ENCODE measurements around the gene PPP1R14C.

Gene PPP1R14C

DNA sequence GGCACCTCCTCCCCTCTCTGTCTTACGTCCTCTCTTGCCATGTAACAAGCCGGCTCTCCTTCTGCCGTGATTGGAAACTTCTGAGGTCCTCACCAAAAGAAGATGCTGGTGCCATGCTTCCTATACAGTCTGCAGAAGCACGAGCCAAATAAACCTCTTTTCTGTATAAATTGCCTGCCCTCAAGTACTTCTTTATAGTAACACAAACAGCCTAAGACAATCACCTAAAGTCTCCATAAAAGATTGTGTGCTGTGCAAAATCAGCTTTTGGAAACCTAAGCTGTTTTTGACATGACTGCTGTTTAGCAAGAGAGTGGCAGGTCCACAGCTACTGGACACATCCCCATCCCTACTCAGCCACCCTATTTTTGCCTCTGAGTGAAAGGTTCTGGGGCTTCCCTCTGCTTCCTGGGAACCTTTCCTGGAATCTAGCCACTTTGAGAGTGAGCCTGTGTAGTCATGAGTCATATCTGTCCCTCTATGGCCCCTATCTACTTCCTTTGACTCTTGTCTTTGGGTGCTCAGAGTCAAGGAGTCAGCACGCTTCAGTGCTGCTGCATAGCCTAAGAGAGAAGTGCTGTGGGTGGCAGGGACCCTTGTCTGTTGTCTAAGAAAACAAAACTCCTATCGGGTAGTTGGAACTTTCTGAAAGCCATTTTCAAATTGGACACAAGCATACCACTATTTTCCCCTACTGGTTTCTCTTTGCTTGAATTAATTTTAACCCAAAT, 110.0 kb downstream of the PPP1R14C start:
- DNase-seq (no peak), ATAC-seq (replicated peaks) (peak; percentile 62 to 88)
- no peaks in the 10 kb centered on the region for H3K9me3 Mint-ChIP-seq
- peaks cover 3 to 6% of the 10 kb centered on the region in 2 donors for H3K4me1 Mint-ChIP-seq
- H3K27ac Mint-ChIP-seq = no peak overlapping the region
- peaks cover 24 to 26% of the 10 kb centered on the region in 2 donors for H3K27me3 Mint-ChIP-seq
- no peak overlapping the region for H3K4me3 Mint-ChIP-seq
- no peaks in the 10 kb centered on the region for H3K36me3 Mint-ChIP-seq

DNA sequence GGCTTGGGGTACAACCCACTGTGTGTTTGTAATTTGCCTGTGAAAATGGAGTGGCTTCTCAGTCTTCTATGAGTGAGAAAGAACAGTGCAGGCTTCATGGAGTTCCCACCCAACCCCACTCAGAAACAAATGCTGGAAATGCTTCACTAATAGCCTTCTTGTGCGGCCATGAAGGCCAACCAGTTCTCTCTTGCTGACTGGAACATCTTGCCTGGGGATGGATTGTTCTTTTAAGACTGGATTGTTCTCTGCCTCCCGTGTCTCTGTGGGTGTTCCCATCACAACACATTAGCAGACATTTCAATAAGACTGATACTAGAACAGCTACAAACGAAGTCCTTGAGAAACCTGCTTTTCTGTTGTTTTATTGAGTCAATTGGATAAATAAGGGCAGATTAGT, 110.6 kb downstream of the PPP1R14C start:
- no peak overlapping the region for H3K27ac Mint-ChIP-seq
- no peaks in the 10 kb centered on the region for H3K36me3 Mint-ChIP-seq
- no peak overlapping the region for H3K4me3 Mint-ChIP-seq
- peaks cover 3 to 6% of the 10 kb centered on the region in 2 donors for H3K4me1 Mint-ChIP-seq
- H3K27me3 Mint-ChIP-seq = peaks cover 24 to 26% of the 10 kb centered on the region in 2 donors
- no peak for DNase-seq
- no peak for ATAC-seq (replicated peaks)
- H3K9me3 Mint-ChIP-seq = no peaks in the 10 kb centered on the region

DNA sequence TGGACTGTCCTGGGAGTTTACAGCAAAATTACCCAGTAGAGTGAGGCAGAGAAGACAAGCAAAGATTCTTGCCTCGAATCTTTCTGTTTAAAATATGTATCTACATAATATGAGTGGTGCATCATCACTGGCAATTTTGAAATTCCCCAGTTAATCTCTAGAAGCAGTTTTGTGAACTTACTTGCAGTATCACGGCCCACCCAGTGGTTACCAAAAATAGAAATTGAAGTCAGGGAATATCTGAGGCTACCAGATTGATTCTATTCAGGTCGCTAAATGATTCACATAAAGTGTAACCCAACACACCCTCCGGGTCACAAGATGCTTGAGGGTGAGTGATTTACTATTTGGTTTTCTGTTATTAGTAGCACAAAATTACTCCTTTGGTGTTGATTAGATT, 111.9 kb downstream of the PPP1R14C start:
- peaks cover 26 to 28% of the 10 kb centered on the region in 2 donors for H3K27me3 Mint-ChIP-seq
- H3K36me3 Mint-ChIP-seq = no peaks in the 10 kb centered on the region
- ATAC-seq (replicated peaks) (peak in 1 of 2 donors; percentile 52), DNase-seq (no peak)
- no peaks in the 10 kb centered on the region for H3K9me3 Mint-ChIP-seq
- no peak overlapping the region for H3K27ac Mint-ChIP-seq
- H3K4me3 Mint-ChIP-seq = no peak overlapping the region
- H3K4me1 Mint-ChIP-seq = peaks cover 3 to 6% of the 10 kb centered on the region in 2 donors

DNA sequence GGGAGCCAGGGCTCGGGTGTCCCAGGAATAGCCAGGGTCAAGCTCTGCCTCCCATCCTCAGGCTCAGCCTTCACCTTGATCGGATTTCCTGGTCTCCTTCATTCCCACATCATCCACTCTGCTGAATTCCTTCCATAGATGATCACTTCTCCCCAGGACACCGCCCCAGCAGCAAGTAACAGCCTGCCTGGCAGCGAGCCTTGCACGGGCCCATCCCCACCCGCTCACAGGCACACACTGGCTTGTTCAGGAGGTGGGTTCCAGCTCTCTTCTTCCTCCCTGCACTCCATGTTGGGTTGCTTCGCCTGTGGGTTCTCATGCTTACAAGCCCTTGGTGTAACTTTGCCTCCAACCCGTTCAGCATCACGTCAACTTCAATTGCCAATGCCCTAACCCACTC, 113.0 kb downstream of the PPP1R14C start:
- Mint-ChIP-seq H3K27me3 (peaks cover 31 to 33% of the 10 kb centered on the region in 2 donors), H3K36me3 (no peaks in the 10 kb centered on the region), H3K27ac (no peak overlapping the region), H3K4me3 (no peak overlapping the region), H3K4me1 (peaks cover 3 to 6% of the 10 kb centered on the region in 2 donors), H3K9me3 (no peaks in the 10 kb centered on the region)
- DNase-seq (no peak), ATAC-seq (replicated peaks) (no peak)

DNA sequence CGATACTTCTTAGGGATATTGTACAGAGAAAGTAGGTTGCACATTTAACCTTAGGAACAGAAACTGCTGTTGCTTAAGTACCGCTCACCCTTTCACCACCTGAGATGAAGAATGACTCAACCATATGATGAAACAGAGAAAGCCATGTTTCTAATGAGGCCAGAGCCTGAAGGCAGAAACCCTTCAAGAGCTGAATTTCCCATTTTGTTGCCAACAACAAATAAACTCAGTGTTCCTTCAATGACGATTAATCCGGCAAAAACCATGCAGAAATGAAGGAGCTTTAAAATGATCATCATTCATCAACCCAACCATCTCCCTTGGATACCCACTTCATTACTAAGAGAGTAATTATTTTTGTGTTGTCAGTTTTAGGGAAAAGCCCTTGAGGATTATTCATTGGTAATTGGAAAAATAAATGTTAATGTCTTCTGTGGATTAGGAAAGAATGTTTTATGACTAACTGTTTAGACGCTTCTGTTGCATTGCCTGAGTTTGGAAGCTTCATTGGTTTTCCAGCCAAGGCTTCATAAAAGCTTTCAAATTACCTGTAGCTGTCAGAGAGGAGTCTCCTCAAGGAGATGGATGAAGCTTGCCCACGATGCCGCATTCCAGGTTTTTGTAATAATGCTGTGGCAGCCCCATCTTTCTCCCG, 113.9 kb downstream of the PPP1R14C start:
- H3K36me3 Mint-ChIP-seq = no peaks in the 10 kb centered on the region
- peaks cover 31 to 40% of the 10 kb centered on the region in 2 donors for H3K27me3 Mint-ChIP-seq
- H3K9me3 Mint-ChIP-seq = no peaks in the 10 kb centered on the region
- no peak overlapping the region for H3K4me3 Mint-ChIP-seq
- peaks cover 3 to 6% of the 10 kb centered on the region in 2 donors for H3K4me1 Mint-ChIP-seq
- ATAC-seq (replicated peaks) = peak in 1 of 2 donors; percentile 57
- DNase-seq = no peak
- no peak overlapping the region for H3K27ac Mint-ChIP-seq

DNA sequence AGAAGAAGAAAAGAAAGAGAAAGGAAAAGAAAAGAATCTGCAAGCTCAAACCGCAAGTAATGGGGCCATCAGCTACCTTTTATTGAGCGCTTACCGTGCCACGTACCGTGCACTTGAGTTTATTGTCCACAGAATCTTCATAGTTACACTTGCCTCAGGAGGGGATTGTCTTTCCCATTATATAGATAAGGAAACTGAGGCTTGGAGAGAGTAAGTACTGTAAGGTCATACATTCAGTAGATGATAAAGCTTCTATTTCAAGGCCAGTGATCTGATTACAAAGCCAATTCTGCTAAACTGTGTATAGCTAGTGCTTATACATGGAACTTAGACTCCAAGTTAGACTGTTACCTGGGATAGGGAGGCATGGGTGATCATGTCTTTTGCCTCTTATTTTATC, 115.5 kb downstream of the PPP1R14C start:
- DNase-seq = no peak
- Mint-ChIP-seq H3K4me3 (no peak overlapping the region), H3K9me3 (no peaks in the 10 kb centered on the region), H3K36me3 (no peaks in the 10 kb centered on the region), H3K4me1 (no peaks in the 10 kb centered on the region), H3K27me3 (peaks cover 43 to 55% of the 10 kb centered on the region in 2 donors), H3K27ac (no peak overlapping the region)
- no peak for ATAC-seq (replicated peaks)

DNA sequence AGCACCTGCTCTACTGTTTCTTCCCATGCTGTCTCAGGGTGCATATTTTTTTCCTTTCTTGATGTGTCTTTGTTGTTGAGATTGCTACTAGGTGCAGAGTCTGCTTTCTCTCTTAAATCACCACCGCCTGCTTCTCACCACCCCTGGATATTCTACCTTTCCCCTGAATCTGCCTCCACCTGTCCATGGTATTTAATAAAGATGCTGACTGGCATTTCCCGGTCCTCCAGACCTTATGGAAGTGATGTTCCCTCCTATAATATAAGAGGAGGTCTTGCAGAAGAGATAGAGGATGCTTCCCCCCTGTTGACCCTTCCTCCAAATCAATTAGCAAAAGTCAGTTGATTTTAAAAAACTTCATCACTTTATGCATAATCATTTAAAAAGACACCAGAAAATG, 118.1 kb downstream of the PPP1R14C start:
- Mint-ChIP-seq H3K36me3 (no peaks in the 10 kb centered on the region), H3K4me3 (no peak overlapping the region), H3K4me1 (no peaks in the 10 kb centered on the region), H3K27me3 (peaks cover 36 to 42% of the 10 kb centered on the region in 2 donors), H3K9me3 (no peaks in the 10 kb centered on the region), H3K27ac (no peak overlapping the region)
- DNase-seq (no peak), ATAC-seq (replicated peaks) (no peak)

DNA sequence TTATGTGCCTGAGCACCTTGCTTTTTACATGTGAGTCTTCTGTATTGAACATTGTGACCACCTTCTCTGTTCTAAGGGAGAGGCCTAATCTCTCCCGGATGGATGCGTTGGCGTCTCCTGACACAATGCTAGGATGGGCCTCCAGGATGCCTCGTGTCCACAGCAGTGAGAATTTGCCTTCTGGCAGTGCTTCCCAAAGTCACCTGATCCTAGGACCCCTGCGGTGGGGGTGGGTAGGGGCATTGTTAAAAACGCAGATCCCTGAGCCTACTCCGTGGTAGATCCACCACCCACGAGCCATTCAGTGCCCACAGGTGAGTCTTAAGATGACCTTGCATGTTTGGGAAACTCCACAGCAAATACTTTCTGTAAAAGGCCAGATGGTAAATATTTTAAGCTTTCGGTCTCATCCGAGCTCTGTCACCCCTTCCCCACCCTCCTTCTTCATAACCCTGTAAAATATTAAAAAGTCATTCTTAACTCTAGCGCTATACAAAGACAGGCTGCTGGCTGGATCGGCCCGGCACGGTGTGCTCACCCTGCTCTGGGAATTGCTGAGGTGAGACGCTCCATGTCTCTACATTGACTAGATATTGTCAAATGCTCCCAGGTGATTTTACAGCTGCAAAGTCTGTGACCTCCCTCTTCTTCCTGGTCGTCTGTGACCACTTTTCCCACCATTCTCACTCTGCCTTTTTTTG, 119.3 kb downstream of the PPP1R14C start:
- H3K36me3 Mint-ChIP-seq = no peaks in the 10 kb centered on the region
- H3K4me3 Mint-ChIP-seq = no peak overlapping the region
- no peaks in the 10 kb centered on the region for H3K4me1 Mint-ChIP-seq
- no peak overlapping the region for H3K27ac Mint-ChIP-seq
- ATAC-seq (replicated peaks) (no peak), DNase-seq (no peak)
- no peaks in the 10 kb centered on the region for H3K9me3 Mint-ChIP-seq
- H3K27me3 Mint-ChIP-seq = peaks cover 32 to 38% of the 10 kb centered on the region in 2 donors

DNA sequence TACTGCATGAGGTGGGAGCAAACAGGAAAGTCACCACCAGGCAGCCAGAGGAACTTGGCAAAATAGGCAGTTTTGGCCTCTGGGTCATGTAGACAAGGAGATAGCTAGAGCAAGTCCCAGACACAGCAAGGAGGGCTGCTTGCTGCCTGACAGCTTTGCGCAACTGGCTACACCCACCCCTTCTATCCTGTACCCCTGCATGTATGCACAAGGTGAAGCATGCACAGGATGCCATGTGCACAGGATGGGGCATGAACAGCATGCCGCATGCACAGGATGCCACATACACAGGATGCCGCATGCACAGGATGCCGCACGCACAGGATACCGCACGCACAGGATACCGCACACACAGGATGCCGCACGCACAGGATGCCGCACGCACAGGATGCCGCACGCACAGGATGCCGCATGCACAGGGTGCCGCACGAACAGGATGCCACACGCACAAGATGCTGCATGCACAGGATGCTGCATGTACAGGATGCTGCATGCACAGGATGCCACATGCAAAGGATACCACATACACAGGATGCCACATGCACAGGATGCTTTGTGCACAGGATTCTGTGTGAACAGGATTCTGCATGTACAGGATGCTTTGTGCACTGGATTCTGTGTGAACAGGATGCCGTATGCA, 121.0 kb downstream of the PPP1R14C start:
- DNase-seq (no peak), ATAC-seq (replicated peaks) (peak in 1 of 2 donors; percentile 21)
- Mint-ChIP-seq H3K27me3 (peaks cover 25 to 50% of the 10 kb centered on the region in 2 donors), H3K9me3 (peaks cover 0 to under 1% of the 10 kb centered on the region in 2 donors), H3K4me1 (no peaks in the 10 kb centered on the region), H3K4me3 (no peak overlapping the region), H3K36me3 (no peaks in the 10 kb centered on the region), H3K27ac (no peak overlapping the region)

DNA sequence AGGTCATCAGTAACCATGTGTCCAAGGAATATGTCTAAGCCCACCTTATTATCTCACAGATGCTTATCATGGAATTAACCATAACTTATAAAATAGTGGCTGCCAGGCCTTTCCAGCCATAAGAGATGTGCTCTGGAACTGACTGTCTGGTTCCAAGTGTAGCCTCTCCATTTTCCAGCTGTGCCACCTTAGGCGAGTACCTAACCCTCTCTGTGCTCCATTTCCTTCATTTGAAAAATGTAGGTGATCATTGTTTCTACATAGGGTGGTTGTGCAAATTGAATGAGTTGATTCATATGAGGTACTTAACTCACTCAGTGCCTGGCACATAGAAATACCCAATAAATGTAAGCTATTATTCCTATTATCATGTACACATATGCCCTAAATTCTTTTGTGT, 123.5 kb downstream of the PPP1R14C start:
- ATAC-seq (replicated peaks) = no peak
- Mint-ChIP-seq H3K36me3 (no peaks in the 10 kb centered on the region), H3K27ac (no peak overlapping the region), H3K4me3 (no peak overlapping the region), H3K4me1 (no peaks in the 10 kb centered on the region), H3K27me3 (peaks cover 28 to 52% of the 10 kb centered on the region in 2 donors), H3K9me3 (peaks cover 3 to 4% of the 10 kb centered on the region in 2 donors)
- no peak for DNase-seq

DNA sequence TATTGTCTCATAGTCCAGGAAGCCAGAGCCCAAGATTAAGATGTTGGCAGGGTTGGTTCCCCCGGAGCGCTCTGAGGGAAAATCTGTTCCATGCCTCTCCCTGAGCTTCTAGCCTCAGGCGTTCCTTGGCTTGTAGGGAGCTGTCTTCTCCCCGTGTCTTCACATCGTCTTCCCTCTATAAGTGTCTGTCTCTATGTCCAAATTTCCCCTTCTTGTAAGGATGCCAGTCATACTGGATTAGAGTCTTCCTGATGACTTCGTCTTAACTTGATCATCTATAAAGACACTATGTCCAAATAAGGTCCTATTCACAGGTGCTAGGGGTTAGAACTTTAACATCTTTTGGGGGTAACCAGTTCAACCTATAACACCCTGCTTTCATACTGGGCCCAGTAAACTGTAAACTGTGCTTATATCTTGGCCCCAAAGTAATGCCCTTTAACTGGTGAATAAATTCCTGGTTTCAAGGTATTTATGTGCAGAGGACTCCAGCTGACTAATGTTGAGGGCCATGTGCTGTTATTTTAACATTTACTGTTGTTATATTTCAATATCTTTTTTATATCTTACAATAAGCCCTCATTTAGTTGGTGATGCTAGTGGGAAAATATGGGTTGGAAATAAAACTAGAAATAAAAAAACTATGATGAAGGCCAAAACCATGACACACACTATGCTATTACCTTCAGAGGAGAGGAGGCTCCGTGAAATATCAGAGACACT, 124.3 kb downstream of the PPP1R14C start:
- Mint-ChIP-seq H3K27me3 (peaks cover 23 to 44% of the 10 kb centered on the region in 2 donors), H3K36me3 (no peaks in the 10 kb centered on the region), H3K9me3 (peaks cover 3 to 4% of the 10 kb centered on the region in 2 donors), H3K4me3 (no peak overlapping the region), H3K4me1 (no peaks in the 10 kb centered on the region), H3K27ac (no peak overlapping the region)
- ATAC-seq (replicated peaks) (no peak), DNase-seq (no peak)

DNA sequence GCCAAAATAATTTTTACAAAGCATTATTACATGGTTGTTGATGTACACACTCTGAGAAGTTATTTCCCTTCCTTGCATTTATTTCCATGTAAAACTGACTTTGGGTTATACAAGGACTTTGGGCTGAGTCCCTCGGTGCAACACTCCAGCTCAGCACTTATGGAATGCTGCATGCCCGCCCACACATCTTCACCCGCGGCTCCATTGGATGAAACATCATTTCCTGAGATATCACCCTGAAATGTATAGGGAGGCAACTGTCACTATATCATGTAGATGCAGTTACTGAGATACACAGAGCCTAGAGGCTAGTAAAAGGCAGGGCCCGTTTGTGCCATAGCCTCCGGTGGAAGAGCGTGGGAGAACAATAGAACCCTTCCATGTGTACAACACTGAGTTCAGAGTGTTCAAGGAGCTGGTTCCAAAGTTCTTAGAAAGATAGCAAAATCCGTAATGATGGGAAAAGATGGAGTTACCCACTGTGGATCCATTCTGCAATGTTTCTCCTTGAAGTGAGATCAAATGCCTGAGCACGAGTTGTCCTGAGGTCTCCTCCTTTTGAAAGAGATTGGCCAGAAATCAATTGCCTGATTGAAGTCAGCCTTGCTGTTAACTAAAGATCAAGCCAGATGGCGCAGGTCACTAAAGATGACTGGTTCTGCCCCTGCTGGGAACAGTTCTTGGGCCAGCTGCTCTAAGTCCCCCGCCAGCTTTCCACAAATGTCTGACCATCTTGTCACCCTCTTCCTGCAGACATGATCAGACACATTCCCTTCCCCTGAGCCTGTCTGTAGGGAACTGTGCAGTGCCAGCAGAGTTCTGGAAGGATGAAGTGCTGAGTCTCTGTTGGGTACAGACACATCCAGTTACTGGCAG, 125.1 kb downstream of the PPP1R14C start:
- Mint-ChIP-seq H3K4me1 (no peaks in the 10 kb centered on the region), H3K27me3 (peaks cover 18 to 37% of the 10 kb centered on the region in 2 donors), H3K36me3 (no peaks in the 10 kb centered on the region), H3K4me3 (no peak overlapping the region), H3K9me3 (peaks cover 3 to 4% of the 10 kb centered on the region in 2 donors), H3K27ac (no peak overlapping the region)
- no peak for ATAC-seq (replicated peaks)
- DNase-seq = no peak
